Measurements from ENCODE around the gene AJM1.

DNA sequence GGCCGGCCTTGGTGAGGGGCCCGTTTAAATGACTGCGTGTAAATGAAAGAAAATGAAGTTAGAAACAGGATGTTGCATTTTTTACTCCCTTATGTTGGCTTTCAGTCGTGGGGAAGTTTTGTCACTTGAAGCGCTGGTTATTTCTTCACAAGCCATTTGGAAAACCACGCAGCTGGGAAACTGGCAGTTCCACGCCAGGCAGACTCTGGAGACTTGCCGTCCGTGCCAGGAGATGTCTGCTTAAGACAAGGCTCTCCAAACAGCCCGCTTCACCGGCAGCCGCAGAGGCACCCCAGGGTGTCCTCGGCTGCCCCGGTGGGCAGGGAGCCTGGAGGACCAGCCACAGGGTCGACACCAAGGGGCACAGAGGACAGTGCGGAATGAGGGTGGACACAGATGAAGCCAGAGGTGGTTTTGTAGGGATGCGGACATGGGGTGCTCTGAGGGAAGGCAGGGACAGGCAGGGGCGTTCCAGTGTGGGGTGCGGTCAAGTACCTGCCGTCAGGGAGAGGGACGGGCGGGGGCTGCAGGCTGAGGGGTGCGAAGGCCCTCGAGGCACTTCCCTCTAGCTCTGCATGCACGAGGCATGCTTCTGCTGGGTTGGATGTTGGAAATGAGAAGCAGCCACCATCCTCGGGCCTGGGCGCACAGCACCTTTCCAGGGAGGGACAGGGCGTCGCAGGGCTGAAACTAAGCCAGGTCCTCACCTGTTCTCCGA, 11.1 kb upstream of the AJM1 start:
- TF ChIP-seq CTCF (IDR thresholded peaks at IDR 0.05) (no peak), POLR2A (IDR thresholded peaks at IDR 0.05) (no peak)

Data from thyroid gland (tissue), 4 donors.